Measurements from ENCODE around the gene SERPING1.

Gene SERPING1

DNA sequence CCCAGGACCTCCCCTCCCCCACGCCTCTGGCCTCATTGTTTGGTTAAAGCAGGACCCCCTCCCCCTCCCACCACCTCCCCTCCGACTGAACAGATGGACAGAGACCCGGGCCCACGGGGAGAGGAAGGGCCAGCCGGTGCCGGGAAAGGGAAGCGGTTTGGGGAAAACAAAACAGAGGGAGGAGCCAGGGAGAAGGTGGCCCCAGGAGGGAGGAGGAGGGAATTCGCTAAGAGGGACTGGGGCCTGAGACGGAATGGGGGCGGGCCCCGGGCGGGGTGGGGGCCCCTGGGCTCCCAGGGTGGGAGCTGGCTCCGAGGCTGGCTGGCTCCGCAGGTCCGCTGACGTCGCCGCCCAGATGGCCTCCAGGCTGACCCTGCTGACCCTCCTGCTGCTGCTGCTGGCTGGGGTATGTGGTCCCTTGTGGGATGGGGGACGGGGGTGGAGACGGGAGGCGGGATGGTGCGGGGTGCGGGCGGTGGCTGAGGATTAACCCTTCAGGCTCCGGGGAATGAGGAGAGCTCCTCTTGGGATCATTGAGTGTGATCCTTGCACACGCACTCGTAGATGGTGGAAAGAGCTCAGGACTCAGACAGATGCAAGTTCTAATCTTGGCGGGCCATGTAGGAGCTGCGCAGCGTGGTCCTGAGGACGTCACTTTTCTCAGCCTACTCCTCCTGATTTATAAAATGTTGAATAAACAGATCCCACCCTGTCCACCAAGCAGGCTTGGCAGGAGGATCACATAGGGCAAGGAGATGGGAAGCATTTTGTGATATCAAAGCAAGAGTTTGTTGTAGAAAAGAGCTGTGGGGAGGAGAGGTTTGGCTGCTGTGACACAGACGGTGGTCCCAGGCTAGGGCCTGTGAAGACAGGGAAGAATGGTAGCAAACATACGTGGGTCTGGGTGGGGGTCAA, 688 bp downstream of the SERPING1 start:
- no peak for DNase-seq

DNA sequence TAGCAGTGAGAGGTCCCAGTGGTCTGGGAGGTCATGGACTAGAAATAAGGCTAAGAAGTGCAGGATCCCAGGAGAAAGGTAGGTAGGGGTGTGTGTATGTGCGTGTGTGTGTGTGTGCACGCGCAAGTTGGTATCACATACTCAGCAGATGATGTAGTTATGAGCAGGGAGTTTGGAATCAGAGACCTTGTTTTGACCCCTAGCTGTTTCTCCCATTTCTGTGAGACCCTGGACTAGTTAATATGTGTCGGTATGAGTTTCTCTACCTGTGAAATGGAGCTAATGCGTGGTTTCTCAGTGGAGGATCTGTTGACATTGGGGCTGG, 1.3 kb downstream of the SERPING1 start:
- no peak for DNase-seq

DNA sequence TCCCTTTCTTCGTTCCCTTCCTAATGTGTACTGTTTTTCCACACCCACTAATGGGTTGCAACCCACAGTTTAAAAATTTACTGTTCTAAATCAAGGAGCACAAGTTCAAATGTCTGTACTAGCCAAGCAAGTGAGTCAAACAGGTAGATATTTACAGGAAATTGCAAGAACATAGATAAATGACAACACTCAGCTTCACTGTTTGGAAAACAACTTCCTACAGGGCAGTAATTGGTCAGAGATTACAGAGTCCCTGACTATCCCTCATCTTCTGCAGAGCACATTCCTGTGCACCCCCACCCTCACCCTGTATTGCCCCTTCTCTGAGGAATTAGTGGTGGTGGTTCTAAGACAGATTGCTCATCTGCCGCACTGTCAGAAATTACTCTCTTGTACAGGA, 1.9 kb downstream of the SERPING1 start:
- no peak for DNase-seq

DNA sequence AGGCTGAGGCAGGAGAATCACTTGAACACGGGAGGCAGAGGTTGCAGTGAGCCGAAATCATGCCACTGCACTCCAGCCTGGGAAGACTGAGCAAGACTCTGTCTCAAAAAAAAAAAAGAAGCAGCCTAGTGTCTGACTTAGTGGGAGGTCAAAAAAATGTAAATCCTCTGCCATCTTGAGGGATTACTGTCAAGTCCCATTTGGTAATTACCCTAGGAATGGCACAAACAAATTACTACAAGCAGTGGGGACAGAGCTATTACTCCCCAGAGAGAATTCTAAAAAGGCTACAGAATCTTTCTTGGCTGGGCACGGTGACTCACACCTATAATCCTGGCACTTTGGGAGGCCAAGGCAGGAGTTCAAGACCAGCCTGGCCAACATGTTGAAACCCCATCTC, 3.8 kb downstream of the SERPING1 start:
- no peak for DNase-seq

DNA sequence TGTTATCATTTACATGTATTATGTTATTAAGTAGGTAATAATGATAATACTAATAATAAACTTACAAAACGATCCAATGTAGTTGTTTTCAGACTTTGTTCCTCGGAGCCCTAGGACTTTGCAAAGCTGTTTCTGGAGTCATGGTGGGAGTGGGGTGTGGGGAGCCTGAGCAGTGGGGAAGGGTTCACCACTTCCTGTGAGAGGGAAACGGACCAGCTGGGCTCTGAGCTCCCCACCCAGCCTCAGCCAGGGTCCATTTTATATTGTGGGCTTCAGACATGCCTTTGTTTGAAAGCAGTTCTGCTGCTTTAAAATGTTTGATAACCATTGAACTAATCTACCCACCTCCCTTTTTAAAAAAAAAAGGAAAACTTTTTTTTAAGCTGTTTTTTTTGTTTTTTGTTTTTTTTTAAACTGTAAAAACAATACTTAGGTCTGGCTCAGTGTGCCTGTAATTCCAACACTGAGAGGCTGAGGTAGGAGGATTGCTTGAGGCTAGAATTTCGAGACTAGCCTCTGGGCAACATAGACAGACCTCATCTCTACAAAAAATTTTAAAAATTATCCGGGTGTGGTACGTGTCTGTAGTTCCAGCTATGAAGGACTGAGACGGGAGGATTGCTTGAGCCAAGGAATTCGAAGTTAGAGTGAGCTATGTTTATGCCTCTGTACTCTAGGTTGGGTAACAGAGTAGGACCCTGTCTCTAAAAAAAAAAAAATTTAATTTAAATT, 7.0 kb downstream of the SERPING1 start:
- DNase-seq = no peak

DNA sequence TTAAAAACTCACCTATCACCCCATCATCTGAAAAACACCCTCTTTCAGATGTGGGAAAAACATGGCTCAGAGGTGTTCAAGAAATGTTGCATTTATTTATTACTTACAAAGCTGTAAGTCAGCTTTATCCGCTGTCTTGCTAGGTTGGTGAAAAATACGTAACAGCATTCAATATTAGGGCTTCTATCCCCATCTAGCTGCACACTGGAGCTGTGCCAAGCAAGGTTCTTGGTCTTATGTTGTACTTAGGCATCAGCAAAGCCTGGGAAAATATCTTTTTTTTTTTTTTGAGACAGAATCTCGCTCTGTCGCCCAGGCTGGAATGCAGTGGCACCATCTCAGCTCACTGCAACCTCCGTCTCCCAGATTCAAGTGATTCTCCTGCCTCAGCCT, 7.5 kb downstream of the SERPING1 start:
- DNase-seq = no peak

DNA sequence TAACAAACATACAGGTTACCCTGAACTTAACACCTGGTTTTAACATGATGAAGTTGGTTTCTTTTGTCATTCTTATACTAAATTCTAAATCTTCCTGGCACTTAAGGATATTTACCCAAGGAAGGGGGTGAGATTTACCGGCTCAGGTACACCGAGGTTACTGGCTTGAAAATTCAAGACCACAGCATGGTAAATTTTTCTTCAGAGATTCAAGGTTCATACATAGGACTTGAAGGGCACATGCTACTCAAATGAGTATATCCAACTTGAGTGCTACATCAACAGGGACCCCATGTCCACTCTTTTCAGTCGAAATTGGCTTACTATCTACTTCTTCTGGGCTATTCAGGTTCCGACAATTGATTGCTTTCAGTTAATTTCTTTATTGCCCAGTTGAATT, 12.7 kb downstream of the SERPING1 start:
- DNase-seq = no peak

DNA sequence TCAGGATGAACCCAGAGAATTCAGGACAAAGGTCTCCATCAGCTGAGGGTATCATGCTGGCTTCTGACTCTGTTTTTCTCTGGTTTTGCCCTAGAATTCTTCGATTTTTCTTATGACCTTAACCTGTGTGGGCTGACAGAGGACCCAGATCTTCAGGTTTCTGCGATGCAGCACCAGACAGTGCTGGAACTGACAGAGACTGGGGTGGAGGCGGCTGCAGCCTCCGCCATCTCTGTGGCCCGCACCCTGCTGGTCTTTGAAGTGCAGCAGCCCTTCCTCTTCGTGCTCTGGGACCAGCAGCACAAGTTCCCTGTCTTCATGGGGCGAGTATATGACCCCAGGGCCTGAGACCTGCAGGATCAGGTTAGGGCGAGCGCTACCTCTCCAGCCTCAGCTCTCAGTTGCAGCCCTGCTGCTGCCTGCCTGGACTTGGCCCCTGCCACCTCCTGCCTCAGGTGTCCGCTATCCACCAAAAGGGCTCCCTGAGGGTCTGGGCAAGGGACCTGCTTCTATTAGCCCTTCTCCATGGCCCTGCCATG, 16.8 kb downstream of the SERPING1 start:
- DNase-seq = no peak

DNA sequence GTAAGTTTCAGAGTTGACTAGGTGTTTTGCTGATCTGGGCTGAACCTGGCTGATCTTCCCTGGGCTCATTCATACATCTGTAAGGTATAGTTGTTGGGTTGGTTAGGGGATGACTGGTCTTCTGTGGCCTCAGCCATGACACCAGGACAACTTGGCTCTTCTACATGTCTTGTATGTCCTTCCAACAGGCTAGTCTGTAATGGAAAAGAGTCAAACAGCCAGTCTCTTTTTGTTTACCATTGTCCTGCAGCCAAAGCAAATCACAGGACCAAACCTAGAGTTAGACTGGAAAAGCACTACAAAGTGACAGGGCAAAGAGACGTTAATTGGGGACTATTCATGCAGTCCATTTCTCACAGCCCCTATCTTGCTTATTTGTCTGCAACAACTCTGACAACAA, 17.8 kb downstream of the SERPING1 start:
- no peak for DNase-seq

DNA sequence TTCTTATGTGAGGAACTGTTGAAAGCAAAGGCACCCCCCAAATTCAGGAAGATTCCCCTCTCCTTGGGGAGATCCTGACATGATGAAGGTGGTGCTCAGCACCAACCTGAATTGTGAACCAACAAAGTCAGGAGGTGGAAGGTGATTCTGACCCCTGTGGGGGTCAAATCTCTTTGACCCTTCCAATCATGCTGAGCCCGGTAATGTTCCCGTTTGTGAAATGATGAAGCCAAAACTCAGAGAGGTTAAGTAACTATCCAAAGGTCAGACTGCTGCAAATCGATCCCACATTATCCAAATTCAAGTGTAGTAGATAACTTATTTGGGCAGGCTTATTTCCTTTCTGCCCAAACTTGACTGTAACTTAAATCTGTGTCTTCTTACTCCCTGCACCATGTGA, 19.1 kb downstream of the SERPING1 start:
- DNase-seq = no peak

DNA sequence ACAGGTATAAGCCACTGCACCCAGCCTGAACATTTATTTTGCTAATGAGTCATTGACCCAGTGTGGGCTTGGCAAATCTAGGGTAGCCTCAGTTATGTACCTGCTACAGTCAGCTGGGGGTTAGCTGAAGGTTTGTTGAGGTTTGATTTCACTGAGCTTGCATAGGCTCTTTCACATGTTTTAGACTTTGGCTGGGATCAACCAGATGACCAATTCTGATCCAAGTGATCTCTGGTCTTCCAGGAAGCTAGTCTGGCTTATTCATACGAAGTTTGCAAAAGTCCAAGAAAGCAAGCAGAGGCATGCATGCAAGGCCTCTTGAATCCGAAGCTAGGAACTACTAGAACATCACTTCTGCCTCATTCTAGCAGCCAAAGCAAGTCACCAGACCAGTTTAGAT, 21.0 kb downstream of the SERPING1 start:
- no peak for DNase-seq

DNA sequence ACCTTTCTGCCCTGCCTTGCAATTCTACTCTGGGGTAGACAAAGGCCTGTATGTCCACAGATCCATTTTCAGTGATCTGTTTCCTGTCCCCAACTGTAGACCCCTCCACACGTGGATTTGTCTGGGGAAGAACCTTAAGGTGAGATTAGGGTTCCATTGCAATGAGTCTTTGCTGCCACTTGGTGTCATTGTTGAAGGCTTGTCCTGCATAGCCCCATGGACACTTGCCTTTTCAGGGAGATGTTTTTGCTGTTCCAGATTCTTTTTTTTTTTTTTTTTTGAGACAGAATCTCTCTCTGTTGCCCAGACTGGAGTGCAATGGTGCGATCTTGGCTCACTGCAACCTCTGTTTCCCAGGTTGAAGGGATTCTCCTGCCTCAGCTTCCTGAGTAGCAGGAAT, 21.8 kb downstream of the SERPING1 start:
- DNase-seq = no peak

DNA sequence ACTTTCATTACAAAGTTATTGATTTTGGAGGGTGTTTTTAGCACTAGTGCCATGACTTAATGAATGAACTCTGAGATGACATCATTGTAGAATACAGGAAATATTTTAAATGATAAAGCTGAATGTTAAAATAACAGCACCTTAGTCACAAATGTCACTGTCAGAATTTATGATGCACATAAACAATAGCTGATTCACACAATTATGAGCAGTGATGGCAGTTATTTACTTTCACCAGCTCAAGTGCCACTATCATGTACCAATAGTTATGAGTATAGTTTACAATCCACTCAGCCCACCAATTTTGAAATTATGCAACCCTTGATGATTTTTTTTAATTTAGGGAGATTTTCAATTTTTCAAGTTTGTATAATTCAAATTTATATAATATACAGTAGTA, 23.0 kb downstream of the SERPING1 start:
- DNase-seq = no peak

DNA sequence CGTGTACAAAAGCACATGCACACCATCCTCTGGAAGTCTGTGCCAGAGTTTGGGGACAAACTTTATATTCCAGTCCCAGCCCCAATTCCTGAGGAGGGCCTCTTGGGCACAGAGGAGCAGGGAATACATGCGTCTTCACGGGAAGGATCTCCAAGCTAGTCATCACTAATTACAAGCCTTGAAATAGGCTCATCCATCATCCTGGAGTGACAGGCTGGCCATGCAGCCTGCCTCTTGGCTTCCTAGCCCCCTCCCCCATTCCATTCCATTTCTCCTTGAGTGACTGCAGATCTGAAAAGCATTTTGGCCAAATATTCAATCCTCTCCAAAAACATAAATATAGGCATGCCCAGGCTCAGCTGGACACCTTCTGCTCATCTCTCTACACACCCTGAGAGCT, 24.8 kb downstream of the SERPING1 start:
- no peak for DNase-seq

DNA sequence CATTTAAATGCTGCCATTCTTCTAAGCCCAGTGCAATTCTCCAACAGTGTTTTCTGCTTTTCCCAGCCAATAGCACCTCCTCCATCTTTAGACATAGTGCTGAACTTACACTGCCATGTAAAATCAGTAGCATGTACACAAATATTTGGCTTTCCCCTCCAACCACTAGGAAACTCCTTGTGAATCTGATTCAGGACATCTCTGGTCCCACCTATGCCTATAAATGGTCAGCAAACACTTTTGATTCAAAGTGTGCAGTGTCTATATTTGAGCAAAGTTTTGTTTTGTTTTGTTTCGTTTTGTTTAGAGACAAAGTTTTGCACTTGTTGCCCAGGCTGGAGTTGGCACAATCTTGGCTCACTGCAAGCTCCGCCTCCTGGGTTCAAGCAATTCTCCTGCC, 27.4 kb downstream of the SERPING1 start:
- no peak for DNase-seq

DNA sequence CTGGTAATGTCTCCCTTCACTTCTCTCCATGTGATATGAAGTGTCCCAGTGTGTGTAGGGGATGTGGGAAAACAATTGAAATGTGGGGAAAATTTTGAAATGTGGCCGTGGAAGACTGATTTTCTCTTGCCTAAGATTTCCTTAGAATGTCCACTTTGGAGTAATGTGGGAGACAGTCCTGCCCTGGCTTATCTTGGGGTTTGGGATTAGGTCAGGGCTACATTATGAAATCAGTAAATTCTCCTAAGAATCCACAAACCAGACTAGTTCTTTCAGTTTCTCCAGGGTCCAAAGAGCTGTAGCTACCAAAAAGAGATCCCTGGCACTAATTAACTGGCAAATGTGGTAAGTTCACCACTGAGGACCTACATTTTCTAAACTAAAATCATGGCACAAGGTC, 29.4 kb downstream of the SERPING1 start:
- no peak for DNase-seq

DNA sequence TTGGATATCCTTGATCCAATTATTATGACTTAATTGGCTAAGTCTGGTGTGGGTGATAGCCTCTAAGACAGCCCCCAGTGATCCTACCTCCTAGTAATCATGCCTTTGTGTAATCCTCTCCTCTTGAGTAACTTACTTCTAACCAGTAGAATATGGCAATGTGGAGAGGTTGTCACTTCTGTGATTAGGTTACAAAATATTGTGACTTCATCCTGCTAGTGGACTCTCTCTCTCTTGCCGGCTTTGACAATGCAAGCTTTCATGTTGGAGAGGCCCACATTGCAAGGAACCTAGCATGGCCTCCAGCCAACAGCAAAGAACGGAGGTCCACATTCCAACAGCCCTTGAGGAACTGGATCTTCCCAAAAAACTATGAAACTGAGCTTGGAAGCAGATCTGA, 32.7 kb downstream of the SERPING1 start:
- no peak for DNase-seq

DNA sequence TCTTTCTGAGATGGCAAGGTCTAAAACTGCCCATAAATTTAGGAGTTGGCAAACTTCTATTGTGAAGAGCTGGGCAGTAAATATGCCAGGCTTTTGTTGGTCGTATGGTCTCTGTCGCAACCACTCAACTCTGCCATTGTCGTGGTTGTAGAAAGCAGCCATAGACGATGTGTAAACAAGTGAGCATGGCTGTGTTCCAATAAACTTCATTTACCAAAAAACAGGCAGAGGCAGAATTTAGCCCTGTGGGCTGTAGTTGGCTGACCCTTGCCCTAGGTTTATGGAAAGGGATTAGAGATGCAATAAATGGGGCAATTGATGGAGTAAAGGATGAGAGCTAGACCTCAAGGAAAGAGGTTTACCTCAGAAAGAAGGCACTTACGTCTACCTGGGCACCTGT, 34.6 kb downstream of the SERPING1 start:
- no peak for DNase-seq

DNA sequence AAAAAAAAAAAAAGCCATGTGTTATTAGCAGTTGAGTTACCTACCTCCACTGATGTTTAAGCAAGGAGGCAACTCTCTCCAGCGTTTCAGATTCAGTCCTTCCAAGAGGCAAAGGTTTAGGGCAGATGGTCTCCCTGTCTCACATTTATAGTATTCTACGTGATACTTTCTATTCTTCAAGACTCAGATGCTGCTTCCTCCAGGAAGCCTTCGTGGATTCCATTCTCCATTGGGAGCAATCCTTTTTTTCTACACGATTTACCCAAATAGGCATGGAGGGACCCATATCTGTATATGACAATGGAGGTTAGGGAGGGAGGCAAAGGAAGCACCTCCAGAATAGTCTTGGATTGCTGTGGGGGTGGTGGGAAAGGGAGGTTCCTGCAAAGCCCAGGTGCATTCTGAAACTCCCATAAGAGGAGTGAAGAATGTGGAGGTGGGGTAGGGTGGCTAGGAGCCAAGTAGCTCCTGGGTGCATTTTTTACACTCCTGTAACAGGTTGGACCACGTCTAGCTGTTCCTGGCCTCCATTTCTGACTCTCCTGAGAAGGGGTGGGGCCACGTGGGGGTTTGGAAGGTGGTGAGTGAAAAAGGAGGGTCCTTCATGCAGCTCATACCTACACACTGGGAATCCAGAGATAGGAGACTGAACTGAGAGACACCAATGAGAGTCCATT, 36.0 kb downstream of the SERPING1 start:
- no peak for DNase-seq

DNA sequence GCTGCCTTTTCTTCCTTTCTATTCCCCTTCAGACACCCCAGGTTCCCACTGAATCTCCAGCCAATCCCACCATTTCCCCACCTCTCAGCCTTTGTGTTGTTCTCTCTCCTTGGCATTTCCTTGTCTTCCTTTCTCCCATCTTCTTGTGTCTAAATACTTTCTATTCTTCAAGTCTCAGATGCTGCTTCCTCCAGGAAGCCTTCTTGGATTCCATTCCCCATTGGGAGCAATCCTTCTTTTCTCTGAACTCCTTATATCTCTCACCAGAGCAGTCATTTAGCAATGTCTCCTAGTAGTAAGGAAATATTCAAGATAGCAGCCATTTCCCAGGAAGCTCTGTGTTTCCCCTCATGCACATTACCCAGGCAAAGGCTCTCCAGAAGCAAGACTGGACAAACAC, 36.8 kb downstream of the SERPING1 start:
- DNase-seq = no peak

DNA sequence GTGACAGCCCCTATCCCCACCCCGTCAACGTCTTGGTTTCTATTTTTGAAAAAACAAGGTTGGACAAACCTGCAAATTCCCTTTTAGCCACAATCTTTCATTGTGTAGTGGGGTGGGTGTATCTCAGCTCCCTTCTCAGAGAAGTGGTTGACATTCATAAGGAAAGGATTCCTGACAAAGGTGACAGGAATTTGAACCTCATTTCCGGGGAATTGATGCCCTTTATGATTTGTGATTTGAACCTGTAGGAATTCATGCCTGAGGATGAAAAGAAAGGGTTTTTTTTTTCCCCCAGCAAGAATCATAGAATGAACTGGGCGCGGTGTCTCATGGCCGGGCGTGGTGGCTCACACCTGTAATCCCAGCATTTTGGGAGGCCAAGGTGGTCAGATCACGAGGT, 37.8 kb downstream of the SERPING1 start:
- DNase-seq = no peak

DNA sequence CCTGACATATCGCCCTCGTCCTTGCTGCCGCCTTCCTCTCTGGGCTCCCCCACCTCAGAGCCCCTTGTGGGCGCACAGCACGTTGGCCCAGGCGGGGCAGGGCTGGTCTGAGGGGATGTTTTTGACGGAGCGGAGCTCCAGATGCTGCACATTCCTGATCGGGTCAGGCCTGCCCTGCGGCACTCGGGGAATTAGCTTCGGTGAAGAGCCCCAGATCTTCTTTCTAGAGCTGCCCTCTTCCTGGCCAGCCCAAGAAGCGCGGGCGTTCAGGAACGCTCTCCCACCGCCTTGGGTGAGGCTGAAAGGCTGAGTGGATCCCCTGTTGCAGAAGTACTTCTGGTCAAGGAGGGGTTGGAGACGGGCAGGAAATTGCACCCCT, 40.1 kb downstream of the SERPING1 start:
- no peak for DNase-seq

DNA sequence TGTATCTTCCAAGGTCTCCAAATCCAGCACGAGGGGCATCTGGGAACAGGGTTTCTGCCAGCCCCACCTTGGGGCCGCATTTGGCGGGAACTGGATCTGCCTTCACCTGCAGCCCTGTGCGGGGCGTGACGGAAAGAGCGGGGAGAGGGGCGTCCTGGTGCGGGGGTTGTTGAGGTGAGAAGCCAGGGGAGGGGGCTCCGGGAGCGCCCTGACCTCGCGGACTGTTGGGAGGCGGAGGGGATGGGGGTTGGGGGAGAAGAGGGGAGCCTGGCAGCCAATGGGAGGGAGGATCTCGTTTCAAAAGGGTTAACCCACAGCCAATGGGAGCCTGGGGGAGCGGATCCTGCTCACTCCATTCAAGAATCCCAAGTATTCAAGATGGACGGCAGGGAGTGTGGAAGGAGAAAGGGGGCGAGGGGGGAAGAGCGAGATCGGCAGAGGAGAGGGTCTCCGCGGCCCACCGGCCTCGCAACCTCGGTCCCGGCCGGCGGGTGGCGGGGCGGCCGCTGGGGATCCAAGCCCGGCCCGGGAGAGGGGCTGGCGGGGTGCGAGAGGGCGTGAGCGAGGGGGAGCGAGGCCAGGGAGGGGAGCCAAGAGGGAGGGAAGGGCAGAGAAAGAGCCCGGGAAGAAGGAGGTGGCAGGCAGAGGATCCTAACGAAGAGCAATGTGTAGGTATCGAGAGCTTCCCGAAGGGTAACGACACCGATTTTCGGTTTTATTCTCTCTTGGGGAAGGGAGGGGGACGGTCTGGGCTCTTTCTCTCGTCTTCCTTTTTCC, 40.7 kb downstream of the SERPING1 start:
- no peak for DNase-seq

Measured in CD4-positive, alpha-beta T cell treated with Interleukin-1 beta for 1 hour (primary cell).